ENCODE data around the gene CRYBB1.

DNA sequence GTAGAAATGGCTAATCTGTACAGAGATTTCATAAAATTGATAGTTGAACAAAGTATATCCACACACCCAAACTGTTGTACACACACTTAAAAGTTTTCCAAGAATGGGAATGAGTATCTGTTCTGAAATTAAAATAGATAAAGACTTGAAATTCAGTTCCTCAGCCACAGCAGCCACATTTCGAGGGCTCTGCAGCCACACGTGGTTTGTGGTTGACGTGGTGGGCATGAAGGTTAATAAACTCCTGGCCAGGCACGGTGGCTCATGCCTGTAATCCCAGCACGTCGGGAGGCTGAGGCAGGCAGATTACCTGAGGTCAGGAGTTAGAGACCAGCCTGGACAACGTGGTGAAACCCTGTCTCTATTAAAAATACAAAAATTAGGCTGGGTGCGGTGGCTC is 51.9 kb downstream of the CRYBB1 start:
- TF ChIP-seq, protein P1, sequence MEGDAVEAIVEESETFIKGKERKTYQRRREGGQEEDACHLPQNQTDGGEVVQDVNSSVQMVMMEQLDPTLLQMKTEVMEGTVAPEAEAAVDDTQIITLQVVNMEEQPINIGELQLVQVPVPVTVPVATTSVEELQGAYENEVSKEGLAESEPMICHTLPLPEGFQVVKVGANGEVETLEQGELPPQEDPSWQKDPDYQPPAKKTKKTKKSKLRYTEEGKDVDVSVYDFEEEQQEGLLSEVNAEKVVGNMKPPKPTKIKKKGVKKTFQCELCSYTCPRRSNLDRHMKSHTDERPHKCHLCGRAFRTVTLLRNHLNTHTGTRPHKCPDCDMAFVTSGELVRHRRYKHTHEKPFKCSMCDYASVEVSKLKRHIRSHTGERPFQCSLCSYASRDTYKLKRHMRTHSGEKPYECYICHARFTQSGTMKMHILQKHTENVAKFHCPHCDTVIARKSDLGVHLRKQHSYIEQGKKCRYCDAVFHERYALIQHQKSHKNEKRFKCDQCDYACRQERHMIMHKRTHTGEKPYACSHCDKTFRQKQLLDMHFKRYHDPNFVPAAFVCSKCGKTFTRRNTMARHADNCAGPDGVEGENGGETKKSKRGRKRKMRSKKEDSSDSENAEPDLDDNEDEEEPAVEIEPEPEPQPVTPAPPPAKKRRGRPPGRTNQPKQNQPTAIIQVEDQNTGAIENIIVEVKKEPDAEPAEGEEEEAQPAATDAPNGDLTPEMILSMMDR (IDR thresholded peaks at IDR 0.05), result no peak
- TF ChIP-seq POLR2AphosphoS5 (IDR thresholded peaks at IDR 0.05) (no peak), POLR2A (IDR thresholded peaks at IDR 0.05) (no peak)

All from breast epithelium (tissue), 3 donors.